Measurements from ENCODE around the gene NECTIN1. TPM values are rescaled to one million over a fixed set of nuclear protein-coding genes. Genes with fewer than 3 reads are reported as not detected.

The NECTIN1 gene
- total and polyA plus RNA-seq, 2 of the 13 experiments (the other 11 are each of a cell fraction or from before 2014, with no cell fraction given), result 3.9 to 7.3 TPM

DNA sequence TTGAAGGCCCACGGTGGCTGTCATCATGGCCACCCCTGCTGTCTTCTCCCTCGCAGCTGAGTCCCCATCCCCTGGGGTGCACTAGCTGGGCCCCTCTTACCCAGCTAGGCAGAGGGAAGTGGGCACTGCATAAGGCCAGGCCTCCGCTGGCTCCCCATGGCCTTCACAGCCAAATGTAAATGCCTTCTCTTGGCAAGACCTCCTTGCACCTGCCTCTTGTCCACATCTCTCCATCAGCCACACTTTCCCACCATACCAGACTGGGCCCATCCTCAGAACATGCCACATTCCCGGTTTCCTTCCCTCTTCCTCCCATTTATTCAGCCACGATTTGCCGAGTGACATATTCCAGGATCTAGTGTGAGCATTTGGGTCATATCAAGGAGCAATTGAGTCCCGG, 49.7 kb downstream of the NECTIN1 start:
- H2AFZ ChIP-seq (ENCODE audit: low read length), result no peak overlapping the region
- TF ChIP-seq SUZ12 (IDR thresholded peaks at IDR 0.05; ENCODE audit: low read depth, low read length) (no peak), ZSCAN31 (CRISPR knock-in tag; IDR thresholded peaks at IDR 0.05; ENCODE audit: low read depth) (no peak), TBX3 (IDR thresholded peaks at IDR 0.05; ENCODE audit: borderline replicate concordance) (no peak), POLR2G (IDR thresholded peaks at IDR 0.05; ENCODE audit: low read depth, low read length) (no peak), SP1 (IDR thresholded peaks at IDR 0.05) (no peak), SP1 (CRISPR knock-in tag; IDR thresholded peaks at IDR 0.05) (no peak), HHEX (CRISPR knock-in tag; IDR thresholded peaks at IDR 0.05) (no peak), ZNF607 (CRISPR knock-in tag; IDR thresholded peaks at IDR 0.05; ENCODE audit: borderline replicate concordance) (no peak), ZNF816 (CRISPR knock-in tag; IDR thresholded peaks at IDR 0.05; ENCODE audit: borderline replicate concordance) (no peak), ZSCAN21 (CRISPR knock-in tag; IDR thresholded peaks at IDR 0.05; ENCODE audit: borderline replicate concordance) (no peak), ZKSCAN5 (CRISPR knock-in tag; IDR thresholded peaks at IDR 0.05) (no peak), ELF1 (CRISPR knock-in tag; IDR thresholded peaks at IDR 0.05) (no peak), FOXA3 (CRISPR knock-in tag; IDR thresholded peaks at IDR 0.05) (no peak), AKAP8 (CRISPR knock-in tag; IDR thresholded peaks at IDR 0.05) (no peak), SOX13 (IDR thresholded peaks at IDR 0.05) (no peak), SOX13 (CRISPR knock-in tag; conservative IDR thresholded peaks at IDR 0.05 in 1 of 2, IDR thresholded peaks at IDR 0.05 in 1 of 2) (no peak), SETDB1 (CRISPR knock-in tag; IDR thresholded peaks at IDR 0.05; ENCODE audit: borderline replicate concordance) (no peak), ZSCAN22 (CRISPR knock-in tag; IDR thresholded peaks at IDR 0.05) (no peak)
- TF ChIP-seq, protein P1, sequence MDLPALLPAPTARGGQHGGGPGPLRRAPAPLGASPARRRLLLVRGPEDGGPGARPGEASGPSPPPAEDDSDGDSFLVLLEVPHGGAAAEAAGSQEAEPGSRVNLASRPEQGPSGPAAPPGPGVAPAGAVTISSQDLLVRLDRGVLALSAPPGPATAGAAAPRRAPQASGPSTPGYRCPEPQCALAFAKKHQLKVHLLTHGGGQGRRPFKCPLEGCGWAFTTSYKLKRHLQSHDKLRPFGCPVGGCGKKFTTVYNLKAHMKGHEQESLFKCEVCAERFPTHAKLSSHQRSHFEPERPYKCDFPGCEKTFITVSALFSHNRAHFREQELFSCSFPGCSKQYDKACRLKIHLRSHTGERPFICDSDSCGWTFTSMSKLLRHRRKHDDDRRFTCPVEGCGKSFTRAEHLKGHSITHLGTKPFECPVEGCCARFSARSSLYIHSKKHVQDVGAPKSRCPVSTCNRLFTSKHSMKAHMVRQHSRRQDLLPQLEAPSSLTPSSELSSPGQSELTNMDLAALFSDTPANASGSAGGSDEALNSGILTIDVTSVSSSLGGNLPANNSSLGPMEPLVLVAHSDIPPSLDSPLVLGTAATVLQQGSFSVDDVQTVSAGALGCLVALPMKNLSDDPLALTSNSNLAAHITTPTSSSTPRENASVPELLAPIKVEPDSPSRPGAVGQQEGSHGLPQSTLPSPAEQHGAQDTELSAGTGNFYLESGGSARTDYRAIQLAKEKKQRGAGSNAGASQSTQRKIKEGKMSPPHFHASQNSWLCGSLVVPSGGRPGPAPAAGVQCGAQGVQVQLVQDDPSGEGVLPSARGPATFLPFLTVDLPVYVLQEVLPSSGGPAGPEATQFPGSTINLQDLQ (CRISPR knock-in tag; IDR thresholded peaks at IDR 0.05), result no peak
- TF ChIP-seq, protein P2, sequence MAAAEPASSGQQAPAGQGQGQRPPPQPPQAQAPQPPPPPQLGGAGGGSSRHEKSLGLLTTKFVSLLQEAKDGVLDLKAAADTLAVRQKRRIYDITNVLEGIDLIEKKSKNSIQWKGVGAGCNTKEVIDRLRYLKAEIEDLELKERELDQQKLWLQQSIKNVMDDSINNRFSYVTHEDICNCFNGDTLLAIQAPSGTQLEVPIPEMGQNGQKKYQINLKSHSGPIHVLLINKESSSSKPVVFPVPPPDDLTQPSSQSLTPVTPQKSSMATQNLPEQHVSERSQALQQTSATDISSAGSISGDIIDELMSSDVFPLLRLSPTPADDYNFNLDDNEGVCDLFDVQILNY (CRISPR knock-in tag; conservative IDR thresholded peaks at IDR 0.05), result no peak
- TF ChIP-seq, protein P3, sequence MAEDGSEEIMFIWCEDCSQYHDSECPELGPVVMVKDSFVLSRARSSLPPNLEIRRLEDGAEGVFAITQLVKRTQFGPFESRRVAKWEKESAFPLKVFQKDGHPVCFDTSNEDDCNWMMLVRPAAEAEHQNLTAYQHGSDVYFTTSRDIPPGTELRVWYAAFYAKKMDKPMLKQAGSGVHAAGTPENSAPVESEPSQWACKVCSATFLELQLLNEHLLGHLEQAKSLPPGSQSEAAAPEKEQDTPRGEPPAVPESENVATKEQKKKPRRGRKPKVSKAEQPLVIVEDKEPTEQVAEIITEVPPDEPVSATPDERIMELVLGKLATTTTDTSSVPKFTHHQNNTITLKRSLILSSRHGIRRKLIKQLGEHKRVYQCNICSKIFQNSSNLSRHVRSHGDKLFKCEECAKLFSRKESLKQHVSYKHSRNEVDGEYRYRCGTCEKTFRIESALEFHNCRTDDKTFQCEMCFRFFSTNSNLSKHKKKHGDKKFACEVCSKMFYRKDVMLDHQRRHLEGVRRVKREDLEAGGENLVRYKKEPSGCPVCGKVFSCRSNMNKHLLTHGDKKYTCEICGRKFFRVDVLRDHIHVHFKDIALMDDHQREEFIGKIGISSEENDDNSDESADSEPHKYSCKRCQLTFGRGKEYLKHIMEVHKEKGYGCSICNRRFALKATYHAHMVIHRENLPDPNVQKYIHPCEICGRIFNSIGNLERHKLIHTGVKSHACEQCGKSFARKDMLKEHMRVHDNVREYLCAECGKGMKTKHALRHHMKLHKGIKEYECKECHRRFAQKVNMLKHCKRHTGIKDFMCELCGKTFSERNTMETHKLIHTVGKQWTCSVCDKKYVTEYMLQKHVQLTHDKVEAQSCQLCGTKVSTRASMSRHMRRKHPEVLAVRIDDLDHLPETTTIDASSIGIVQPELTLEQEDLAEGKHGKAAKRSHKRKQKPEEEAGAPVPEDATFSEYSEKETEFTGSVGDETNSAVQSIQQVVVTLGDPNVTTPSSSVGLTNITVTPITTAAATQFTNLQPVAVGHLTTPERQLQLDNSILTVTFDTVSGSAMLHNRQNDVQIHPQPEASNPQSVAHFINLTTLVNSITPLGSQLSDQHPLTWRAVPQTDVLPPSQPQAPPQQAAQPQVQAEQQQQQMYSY (CRISPR knock-in tag; IDR thresholded peaks at IDR 0.05), result no peak

More for the DNA sequence above, 49.7 kb downstream of the NECTIN1 start:
- FAIRE-seq (no peak), ATAC-seq (no peak), DNase-seq (ENCODE audit: low spot score) (no peak)
- 86% methylated on average over 7 of the region's 7 CpGs for WGBS (ENCODE audit: low lambda C conversion rate)
- H3K9me3 ChIP-seq (ENCODE audit: low read length), result no peaks in the 10 kb centered on the region
- intact Hi-C loops (cut with micrococcal nuclease; ENCODE audit: unreplicated experiment) (no loop called here), in situ Hi-C loops (cut with HindIII; ENCODE audit: extremely low pct_ligation_motif_present, low pct_unique_long_range_greater_than_20kb) (loop anchor here (5.0 kb wide), 1 partner anchor 58 kb away; no protein-coding TSS in a partner anchor)
- ChIA-PET CTCF (ENCODE audit: low intra/inter-chr PET ratio, low total read pairs) (no interaction called here), POLR2A (no interaction called here)
- H3K27ac ChIP-seq (ENCODE audit: extremely low read length, insufficient read depth, low read length), result no peak overlapping the region
- peaks cover 0 to 5% of the 10 kb centered on the region in 2 experiments; a peak in 1 of 5 replicates for H3K36me3 ChIP-seq (replicated peaks in 1 of 2; ENCODE audit: control insufficient read depth in 1 of 2, insufficient read depth in 2 of 2, low read length in 2 of 2)
- no TSS peak for BruUV-seq (replicated peaks)
- no peak overlapping the region for H3K4me3 ChIP-seq (replicated peaks in 1 of 3; ENCODE audit: insufficient read depth in 1 of 3, low read depth in 2 of 3, low read length in 3 of 3)
- peaks cover 24% of the 10 kb centered on the region for H3K4me1 ChIP-seq (ENCODE audit: insufficient read depth, low read length)
- no peaks in the 10 kb centered on the region for H4K20me1 ChIP-seq (ENCODE audit: insufficient read depth, low read length)
- H3K4me2 ChIP-seq (ENCODE audit: low read depth, low read length), result no peak overlapping the region
- H3K9ac ChIP-seq (ENCODE audit: insufficient read depth, low read depth, low read length), result no peak overlapping the region
- H3K27me3 ChIP-seq (ENCODE audit: control insufficient read depth in 1 of 2, insufficient read depth in 2 of 2, low read length in 2 of 2), result no peaks in the 10 kb centered on the region
- no peaks in the 10 kb centered on the region for H3K79me2 ChIP-seq (ENCODE audit: insufficient read depth, low read length)

Measured in HepG2 (cell line).